Activated CD8-positive, alpha-beta memory T cell treated with anti-CD3 and anti-CD28 coated beads for 4 hours (primary cell): ENCODE data around the gene LENG9.
"Not testable (repeated sequence)": the region's sequence is repeated elsewhere in the genome, so short reads cannot be mapped to it uniquely, and the experiment has no call there.

Experiments
- DNase-seq, 2 donors: peaks; one replicate each; pipeline ENCODE4 v3.0.0-alpha.2; 2020; ENCODE audit warnings: low read depth in 2 of 2

LENG9 gene

DNA sequence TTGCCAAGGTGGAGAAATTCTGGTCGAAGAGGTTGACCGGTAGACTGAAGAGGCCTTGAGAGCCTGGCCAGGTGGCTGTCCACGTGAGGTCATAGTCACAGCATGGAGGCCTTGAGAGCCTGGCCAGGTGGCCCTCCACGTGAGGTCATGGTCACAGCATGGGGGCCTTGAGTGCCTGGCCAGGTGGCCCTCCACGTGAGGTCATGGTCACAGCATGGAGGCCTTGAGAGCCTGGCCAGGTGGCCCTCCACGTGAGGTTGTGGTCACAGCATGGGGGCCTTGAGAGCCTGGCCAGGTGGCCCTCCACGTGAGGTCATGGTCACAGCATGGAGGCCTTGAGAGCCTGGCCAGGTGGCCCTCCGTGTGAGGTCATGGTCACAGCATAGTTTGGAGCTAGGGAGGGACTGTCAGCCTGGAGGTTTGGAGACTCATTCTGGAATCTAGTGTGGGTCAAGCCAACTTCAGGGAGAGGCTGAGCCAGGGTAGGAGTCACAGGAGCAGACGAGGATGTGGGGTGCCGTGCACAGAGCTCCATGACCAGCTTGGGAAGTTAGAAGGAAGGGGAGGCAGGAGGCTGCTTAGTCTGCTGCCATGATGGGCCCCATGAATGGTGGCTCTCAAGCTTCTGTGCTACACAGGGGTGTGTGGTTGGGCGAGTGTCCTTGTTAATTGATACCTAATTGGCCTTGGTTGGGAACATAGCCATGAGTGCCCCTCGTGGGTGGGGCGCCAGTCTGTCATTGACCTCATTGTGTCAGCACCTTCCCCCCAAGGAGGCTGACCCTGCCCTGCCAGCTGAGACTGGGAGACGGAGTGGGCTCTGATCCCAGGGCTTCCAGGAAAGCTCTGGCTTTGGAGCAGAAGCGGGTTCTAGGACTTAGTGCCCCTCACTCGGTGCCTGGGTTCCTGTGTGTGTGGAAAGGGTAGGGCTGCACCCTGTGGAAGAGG is 4.0 kb downstream of the LENG9 start:
- no peak for DNase-seq

GRCh38 chr19:54458648-54459281 is 4.8 kb downstream of the LENG9 start:
- no peak for DNase-seq

GRCh38 chr19:54457773-54458647 is 5.6 kb downstream of the LENG9 start:
- no peak for DNase-seq

DNA sequence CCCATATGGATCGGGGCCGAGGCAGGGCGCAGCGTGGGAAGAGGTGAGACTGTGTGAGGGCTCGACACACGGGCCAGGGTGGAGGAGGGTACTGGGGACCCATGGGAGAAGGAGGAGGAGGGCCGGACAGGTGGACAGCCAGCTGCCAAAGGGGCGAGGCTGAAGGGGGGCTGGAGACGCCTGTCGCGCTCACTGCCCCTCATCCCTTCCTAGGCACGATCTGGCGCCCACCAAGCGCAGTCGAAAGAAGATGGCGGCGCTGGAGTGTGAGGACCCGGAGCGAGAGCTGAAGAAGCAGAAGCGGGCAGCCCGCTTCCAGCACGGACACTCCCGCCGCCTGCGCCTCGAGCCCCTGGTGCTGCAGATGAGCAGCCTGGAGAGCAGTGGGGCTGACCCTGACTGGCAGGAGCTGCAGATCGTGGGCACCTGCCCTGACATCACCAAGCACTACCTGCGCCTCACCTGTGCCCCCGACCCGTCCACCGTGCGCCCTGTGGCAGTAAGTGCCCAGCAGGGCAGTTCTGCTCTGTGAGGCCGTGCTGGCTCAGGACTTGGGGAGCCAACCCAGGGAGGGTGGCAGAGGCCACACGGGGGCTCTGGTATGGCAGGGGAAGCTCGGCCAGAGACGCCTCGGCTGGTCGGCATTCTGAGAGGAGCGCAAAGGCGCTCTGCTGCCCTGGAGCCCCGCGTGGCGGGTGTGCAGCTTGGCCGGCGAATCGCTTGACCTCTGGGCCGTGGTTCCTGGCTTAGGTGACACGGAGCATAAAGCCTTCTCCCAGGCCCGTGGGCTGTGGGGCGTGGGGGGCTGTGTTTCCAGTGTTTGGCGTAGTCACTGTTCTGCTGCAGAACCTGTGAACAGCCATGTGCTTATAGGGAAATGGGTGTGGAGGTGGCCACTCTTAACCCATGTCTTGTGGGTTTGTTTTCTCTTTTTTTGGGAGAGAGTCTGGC is 6.9 kb downstream of the LENG9 start:
- no peak for DNase-seq

DNA sequence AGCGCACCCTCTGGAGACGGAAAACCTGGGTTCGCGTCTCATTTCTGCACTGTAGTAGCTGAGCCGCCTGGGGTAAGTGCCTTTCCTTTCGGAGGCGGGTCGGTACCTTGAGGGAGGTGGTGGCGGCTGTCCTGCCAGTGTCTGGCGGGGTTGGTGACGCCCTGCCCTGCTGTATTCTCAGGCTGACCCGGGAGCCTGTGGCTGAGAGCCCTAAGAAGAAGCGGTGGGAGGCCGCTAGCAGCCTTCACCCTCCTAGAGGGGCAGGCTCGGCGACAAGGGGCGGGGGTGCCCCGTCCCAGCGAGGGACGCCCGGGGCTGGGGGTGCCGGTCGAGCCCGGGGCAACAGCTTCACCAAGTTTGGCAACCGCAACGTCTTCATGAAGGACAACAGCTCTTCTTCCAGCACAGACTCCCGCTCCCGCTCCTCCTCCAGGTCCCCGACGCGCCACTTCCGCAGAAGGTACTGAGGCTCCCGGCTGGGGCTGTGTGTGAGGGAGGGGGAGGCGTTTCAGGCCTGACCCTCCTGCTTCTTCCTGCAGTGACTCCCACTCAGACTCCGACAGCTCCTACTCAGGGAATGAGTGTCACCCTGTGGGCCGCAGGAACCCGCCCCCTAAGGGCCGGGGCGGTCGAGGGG is 7.7 kb downstream of the LENG9 start:
- DNase-seq = no peak

DNA sequence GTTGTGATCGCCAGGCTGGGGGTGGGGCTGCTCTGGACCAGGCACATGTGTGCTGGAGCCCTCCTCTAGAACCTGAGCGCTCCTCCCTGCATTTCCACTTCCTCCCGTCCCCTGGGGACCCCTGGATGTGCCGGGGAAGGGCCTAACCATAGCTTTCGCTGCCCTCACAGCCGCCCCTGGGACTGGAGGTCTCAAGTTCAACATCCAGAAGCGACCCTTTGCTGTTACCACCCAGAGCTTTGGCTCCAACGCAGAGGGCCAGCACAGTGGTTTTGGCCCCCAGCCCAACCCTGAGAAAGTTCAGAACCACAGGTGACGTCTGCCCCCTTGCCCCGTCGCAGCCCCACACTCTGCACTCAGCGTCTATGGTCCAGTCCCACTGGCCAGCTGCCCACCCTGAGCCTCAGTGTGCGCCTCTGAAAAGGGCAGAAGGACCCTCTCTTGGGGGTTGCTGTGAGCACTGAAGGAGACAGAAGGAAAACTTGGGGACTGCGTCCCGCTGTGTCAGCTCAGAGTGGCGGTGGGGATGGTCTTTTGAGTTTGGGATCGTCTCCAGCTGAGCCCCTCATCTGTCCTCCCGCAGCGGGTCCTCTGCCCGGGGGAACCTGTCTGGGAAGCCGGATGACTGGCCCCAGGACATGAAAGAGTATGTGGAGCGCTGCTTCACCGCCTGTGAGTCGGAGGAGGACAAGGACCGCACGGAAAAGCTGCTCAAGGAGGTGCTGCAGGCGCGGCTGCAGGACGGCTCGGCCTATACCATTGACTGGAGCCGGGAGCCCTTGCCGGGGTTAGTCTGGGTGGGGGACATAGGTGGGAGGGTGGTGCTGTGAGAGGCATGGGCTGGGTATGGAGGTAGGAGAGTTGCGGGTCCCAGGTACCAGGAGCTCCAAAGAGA is 8.6 kb downstream of the LENG9 start:
- DNase-seq = no peak

DNA sequence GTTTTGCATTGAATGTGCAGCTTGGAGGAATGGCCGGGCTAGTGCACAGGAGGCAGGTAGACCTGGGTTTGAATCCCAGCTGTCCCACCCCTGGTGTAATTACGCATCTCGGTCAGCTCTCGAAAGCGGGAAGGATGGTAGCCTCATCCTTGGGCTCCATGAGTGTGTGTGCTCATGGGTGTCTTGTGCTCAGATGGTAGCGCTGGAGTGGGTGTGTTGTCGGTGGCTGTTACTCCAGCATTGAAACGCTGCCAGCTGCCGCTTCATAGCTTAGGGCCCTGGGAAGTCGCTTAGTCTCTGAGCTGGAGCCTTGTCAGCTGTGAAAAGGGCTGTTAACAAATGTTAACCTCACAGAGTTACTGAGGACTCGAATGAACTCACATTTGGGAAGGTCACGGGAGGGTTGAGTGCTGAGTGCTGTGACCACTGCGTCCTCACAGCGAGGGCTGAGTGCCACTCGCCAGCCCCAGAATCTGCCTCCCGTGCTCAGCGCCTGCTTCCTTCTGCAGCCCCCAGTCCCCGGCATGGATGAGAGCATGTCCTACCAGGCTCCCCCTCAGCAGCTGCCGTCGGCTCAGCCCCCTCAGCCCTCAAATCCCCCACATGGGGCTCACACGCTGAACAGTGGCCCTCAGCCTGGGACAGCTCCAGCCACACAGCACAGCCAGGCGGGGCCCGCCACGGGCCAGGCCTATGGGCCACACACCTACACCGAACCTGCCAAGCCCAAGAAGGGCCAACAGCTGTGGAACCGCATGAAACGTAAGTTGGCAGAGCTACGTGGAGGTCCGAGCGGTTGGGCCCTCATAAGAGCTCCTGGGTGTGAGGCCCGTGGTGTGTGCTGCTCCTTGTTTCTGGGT is 9.4 kb downstream of the LENG9 start:
- DNase-seq = no peak

DNA sequence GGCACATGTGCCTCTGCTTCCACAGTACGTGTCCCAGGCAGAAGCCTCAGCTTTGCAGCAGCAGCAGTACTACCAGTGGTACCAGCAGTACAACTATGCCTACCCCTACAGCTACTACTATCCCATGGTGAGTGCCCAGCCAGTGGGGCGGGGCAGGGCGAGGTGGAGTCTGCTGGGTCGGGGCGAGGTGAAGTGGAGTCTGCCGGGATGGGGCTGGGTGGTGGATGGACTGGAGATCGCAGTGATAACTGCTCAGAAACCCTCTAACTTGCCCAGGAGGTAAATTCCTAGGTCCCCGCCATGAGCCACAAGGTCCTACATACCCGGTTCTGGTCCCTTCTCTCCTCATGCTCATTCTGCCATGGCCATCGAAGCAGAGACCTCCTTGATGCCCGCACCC is 11.0 kb downstream of the LENG9 start:
- DNase-seq = no peak

- DNase-seq = no peak
Measured at GRCh38 chr19:54451997-54452396, 11.6 kb downstream of the LENG9 start.

- DNase-seq = no peak
Measured at GRCh38 chr19:54451331-54451871, 12.2 kb downstream of the LENG9 start.

GRCh38 chr19:54449701-54450069 is 13.9 kb downstream of the LENG9 start:
- DNase-seq = no peak

DNA sequence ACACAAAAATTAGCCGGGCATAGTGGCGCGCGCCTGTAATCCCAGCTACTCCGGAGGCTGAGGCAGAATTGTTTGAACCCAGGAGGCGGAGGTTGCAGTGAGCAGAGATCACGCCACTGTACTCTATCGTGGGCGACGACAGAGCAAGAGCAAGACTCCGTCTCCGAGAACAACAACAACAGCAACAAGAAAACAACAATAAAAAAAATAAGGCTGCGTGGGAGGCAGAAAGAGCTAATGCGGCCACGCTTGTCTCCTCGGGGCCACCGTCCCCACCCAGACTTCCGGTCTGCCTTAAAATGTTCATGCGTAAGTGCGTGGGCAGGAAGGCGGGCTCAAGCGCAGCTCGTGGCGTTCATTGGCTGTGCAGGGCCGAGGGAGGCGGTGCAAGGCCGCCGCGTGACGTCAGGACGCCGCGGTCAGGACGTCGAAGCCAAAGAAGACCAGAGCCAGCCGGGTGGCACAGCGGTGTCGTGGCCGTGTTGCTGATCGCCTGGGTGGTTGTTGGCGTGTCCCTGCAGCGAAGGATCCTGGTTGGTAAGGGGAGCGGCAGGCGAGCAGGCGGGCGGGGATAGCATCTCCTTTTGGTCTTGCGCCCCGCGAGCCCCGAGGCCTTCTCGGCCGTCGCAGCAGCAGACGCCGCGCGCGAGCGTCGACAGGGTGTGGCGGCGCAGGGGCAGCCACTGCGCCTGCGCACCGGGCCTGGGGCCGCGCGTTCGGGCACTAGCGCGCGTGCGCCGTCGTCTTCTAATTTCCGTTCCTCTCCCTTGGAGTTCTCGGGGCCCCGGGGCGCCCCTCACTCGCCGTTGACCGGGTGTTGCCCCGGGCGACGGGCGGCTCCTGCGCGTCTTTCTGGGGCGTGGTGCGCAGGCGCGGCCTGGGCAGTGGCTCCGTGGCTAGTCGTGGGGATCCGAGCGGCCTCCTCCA is 14.5 kb downstream of the LENG9 start, which contains the start of gene LENG8:
Gene LENG8 (plus strand): TSS at position 426 of the 927 bp plus-strand sequence. CDS start 2,146 bp downstream, outside the sequence.
- peak; percentile 94 to 95 for DNase-seq

DNA sequence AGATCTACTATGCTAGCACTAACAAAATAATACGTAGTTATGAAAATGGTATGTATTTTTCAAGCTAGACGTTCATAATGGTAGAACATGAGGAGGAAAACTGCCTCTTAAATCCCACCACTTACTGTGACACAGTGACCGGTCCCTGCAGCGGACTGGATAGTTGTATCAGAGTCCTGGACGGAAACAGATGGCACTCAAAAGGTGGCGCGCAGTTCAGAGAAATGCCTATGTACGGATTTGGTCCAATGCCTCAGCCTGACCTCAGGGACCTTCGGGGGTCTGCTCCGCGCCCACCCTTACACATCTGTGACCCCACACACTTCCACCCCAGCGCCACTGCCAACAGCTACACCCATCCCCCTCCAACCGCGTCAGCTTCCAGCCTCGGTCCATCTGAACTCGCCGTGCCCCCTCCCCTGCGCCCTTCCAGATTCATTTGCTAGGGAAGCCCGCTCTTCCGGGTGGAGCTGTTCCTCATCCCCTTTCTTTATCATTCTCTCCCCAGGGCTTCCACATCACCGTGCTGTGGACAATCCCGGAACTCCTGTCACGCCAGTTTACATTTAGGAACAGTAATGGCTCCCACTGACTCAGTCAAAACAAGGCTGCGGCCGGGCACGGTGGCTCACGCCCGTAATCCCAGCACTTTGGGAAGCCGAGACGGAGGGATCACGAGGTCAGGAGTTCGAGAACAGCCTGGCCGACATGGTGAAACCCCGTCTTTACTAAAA is 15.4 kb downstream of the LENG9 start:
- no peak for DNase-seq

GRCh38 chr19:54446349-54446748 is 17.2 kb downstream of the LENG9 start:
- not testable (repeated sequence) for DNase-seq

DNA sequence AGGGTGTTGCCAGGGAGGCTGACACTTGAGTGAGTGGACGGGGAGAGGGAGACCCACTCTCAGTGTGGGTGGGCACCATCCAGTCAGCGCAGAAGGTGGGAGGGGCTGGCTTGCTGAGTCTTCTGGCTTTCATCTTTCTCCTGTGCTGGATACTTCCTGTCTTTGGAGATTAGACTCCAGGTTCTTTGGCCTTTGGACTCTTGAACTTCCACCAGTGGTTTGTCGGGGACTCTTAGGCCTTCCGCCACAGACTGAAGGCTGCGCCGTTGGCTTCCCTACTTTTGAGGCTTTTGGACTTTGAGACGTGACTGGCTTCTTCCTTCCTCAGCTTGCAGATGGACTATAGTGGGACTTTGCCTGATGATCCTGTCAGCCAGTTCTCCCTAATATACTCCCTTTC is 18.8 kb downstream of the LENG9 start:
- no peak for DNase-seq

- no peak for DNase-seq
Measured at GRCh38 chr19:54440641-54441040, 22.9 kb downstream of the LENG9 start.
